ENCODE measurements around the gene CHRD.

- TF ChIP-seq CTCF (IDR thresholded peaks at IDR 0.05; ENCODE audit: low read depth, low read length, poor library complexity, severe bottlenecking) (no peak), EZH2phosphoT487 (IDR thresholded peaks at IDR 0.05; ENCODE audit: borderline replicate concordance, low read length) (no peak)
Observed at GRCh38 chr3:184333700-184334099, 46.2 kb upstream of the CHRD start.

All from DOHH2 (cell line).